Stomach (tissue), 9 donors: ENCODE data around the gene MPPE1. TPM values are rescaled to one million over a fixed set of nuclear protein-coding genes. Genes with fewer than 3 reads are reported as not detected.

ENCODE experiments used
- DNase-seq, 2 donors: peaks; one replicate each; pipeline versions ENCODE4 v3.0.0 to v3.0.0-alpha.2; 2013 to 2019
- H3K27ac ChIP-seq, 5 donors: fragments of 200-600 bp in 4 of 5; sonication (generic) in 4 of 5; one replicate each; pipeline ENCODE4 v1.5.1; 2013 to 2019; ENCODE audit warnings: mild to moderate bottlenecking in 1 of 5, moderate library complexity in 1 of 5
- H3K27me3 ChIP-seq, 3 donors: fragments of 200-600 bp; sonication (generic); one replicate each; pipeline ENCODE4 v1.5.1; 2017 to 2019; ENCODE audit warnings: mixed run types in 1 of 3
- H3K36me3 ChIP-seq, 4 donors: fragments of 200-600 bp; sonication (generic); 1 replicate in 3 of 4; 2 replicates in 1 of 4; pipeline ENCODE4 v1.5.1; 2016 to 2019
- H3K4me1 ChIP-seq, 4 donors: fragments of 200-600 bp; sonication (generic); one replicate each; pipeline ENCODE4 v1.5.1; 2016 to 2019
- H3K4me3 ChIP-seq, 4 donors: fragments of 200-600 bp; sonication (generic) in 3 of 4; one replicate each; pipeline ENCODE4 v1.5.1; 2016 to 2019; ENCODE audit warnings: mild to moderate bottlenecking in 1 of 4
- H3K9me3 ChIP-seq, 4 donors: fragments of 200-600 bp; sonication (generic); one replicate each; pipeline ENCODE4 v1.5.1; 2016 to 2019
- CTCF ChIP-seq, 7 experiments: fragments of 450-650 bp in 4 of 7; fragments of 200-600 bp in 3 of 7; sonication (generic) in 3 of 7; IDR thresholded peaks; one replicate each; pipeline ENCODE4 v1.5.1; 2016 to 2019; ENCODE audit warnings: antibody characterized with exemption in 7 of 7, control low read depth in 2 of 7, mild to moderate bottlenecking in 1 of 7
- EP300 ChIP-seq: sonication (generic); formaldehyde crosslinking; IDR thresholded peaks from one replicate; pipeline ENCODE4 v1.6.1; 2017; ENCODE audit warnings: antibody characterized with exemption
- POLR2A ChIP-seq, 4 donors: fragments of 450-650 bp; IDR thresholded peaks; one replicate each; pipeline ENCODE4 v1.6.1; 2016; ENCODE audit warnings: antibody characterized with exemption in 4 of 4, control low read depth in 2 of 4, mild to moderate bottlenecking in 1 of 4, moderate library complexity in 1 of 4
- POLR2AphosphoS5 ChIP-seq, 3 donors: sonication (generic); formaldehyde crosslinking; IDR thresholded peaks; one replicate each; pipeline ENCODE4 v1.6.1; 2016; ENCODE audit warnings: antibody characterized with exemption in 3 of 3
- WGBS, 5 donors: extraction: QIAGEN DNeasy Blood & Tissue Kit in 3 of 5; methylation state at CpG; one replicate each; pipeline versions ENCODE4 v1.1.5 to v1.1.7; 2013 to 2018; 5-methylcytosine and 5-hydroxymethylcytosine counted together
- intact Hi-C: fragments of 100-400 bp; cut with DNase I; formaldehyde crosslinking; loops from one replicate; pipeline ENCODE4 v1.15.1; 2023; ENCODE audit warnings: low total_unique reads
- polyA plus RNA-seq, 3 donors: library from polyadenylated mRNA; stranded (reverse); fragments of 200-250 nt; gene quantifications; one replicate each; pipeline ENCODE4 v1.2.3, GENCODE V29; 2013
- total RNA-seq, 5 donors: library from RNA; depleted of rRNA; stranded (reverse); fragments of >200 nt; gene quantifications; one replicate each; pipeline versions ENCODE4 v1.1.0 to v1.2.3, GENCODE V29; 2014 to 2016
- donor health status: healthy with polysubstance abuse.
- donor health status: Bipolar disorder and iron deficiency.
- donor health status: healthy.

Gene MPPE1
- total and polyA plus RNA-seq, 8 donors, result 15.2 to 82.0 (median 32.6) TPM

- intact Hi-C loops, result loop anchor here (5.0 to 10.0 kb wide), 2 partner anchors 54 to 97 kb away; no protein-coding TSS in a partner anchor
- no peak overlapping the region for H3K4me3 ChIP-seq
- no peaks in the 10 kb centered on the region for H3K36me3 ChIP-seq
- 2 to 3% (median 3%) methylated on average over 4 of the region's 4 CpGs for whole genome bisulfite sequencing, 5 donors
- H3K27me3 ChIP-seq, result no peaks in the 10 kb centered on the region
- H3K4me1 ChIP-seq, result no peaks in the 10 kb centered on the region
- peak; percentile 87 to 90 for DNase-seq
- H3K27ac ChIP-seq, result no peak overlapping the region
- TF ChIP-seq POLR2AphosphoS5 (IDR thresholded peaks at IDR 0.05) (peak in 2 of 3 donors; percentile 45 to 71), CTCF (IDR thresholded peaks at IDR 0.05) (peak in 5 of 7 experiments; percentile 44 to 88 (median 76)), POLR2A (IDR thresholded peaks at IDR 0.05) (no peak), EP300 (no peak)
- H3K9me3 ChIP-seq, result no peaks in the 10 kb centered on the region
Measured at GRCh38 chr18:11937874-11938478, 29.9 kb upstream of the MPPE1 start.

GRCh38 chr18:11932393-11932792 is 24.3 kb upstream of the MPPE1 start:
- 88 to 94% (median 91%) methylated on average over 10 to 14 of the region's 14 CpGs for whole genome bisulfite sequencing, 5 donors
- intact Hi-C loops, result loop anchor here (10.0 kb wide), 1 partner anchor 102 kb away; no protein-coding TSS in a partner anchor
- TF ChIP-seq CTCF (IDR thresholded peaks at IDR 0.05) (no peak), EP300 (no peak), POLR2A (IDR thresholded peaks at IDR 0.05) (no peak), POLR2AphosphoS5 (IDR thresholded peaks at IDR 0.05) (no peak)

GRCh38 chr18:11927497-11927896 is 19.4 kb upstream of the MPPE1 start:
- Histone ChIP-seq H3K4me3 (no peak overlapping the region), H3K4me1 (no peaks in the 10 kb centered on the region), H3K27ac (no peak overlapping the region), H3K9me3 (no peaks in the 10 kb centered on the region), H3K27me3 (no peaks in the 10 kb centered on the region), H3K36me3 (no peaks in the 10 kb centered on the region)
- TF ChIP-seq CTCF (IDR thresholded peaks at IDR 0.05), result no peak
- DNase-seq, result no peak
- WGBS, 5 donors, result 20 to 56% (median 44%) methylated on average over 1 of the region's 1 CpG
- intact Hi-C loops, result no loop called here

More at GRCh38 chr18:11932393-11932792, 24.3 kb upstream of the MPPE1 start:
- DNase-seq, result no peak
- H3K27me3 ChIP-seq, result no peaks in the 10 kb centered on the region
- no peaks in the 10 kb centered on the region for H3K9me3 ChIP-seq
- H3K4me3 ChIP-seq, result no peak overlapping the region
- H3K27ac ChIP-seq, result no peak overlapping the region
- no peaks in the 10 kb centered on the region for H3K36me3 ChIP-seq
- H3K4me1 ChIP-seq, result no peaks in the 10 kb centered on the region

GRCh38 chr18:11925800-11926481 is 17.8 kb upstream of the MPPE1 start:
- DNase-seq, result no peak
- 52 to 63% (median 56%) methylated on average over 12 of the region's 12 CpGs for WGBS, 5 donors
- Histone ChIP-seq H3K4me3 (no peak overlapping the region), H3K27ac (no peak overlapping the region), H3K27me3 (no peaks in the 10 kb centered on the region), H3K36me3 (no peaks in the 10 kb centered on the region), H3K9me3 (no peaks in the 10 kb centered on the region), H3K4me1 (no peaks in the 10 kb centered on the region)
- TF ChIP-seq POLR2AphosphoS5 (IDR thresholded peaks at IDR 0.05), result no peak
- TF ChIP-seq POLR2A (IDR thresholded peaks at IDR 0.05), result no peak
- no peak for TF ChIP-seq CTCF (IDR thresholded peaks at IDR 0.05)
- TF ChIP-seq EP300, result no peak
- intact Hi-C loops, result no loop called here
